Activated T-helper 9 cell treated with anti-CD3 and anti-CD28 coated beads, Interleukin-2, amount 50 U/mL, for 16 hours (primary cell): Measurements from ENCODE around the gene CRY2.

Experiments used
- DNase-seq: peaks from one replicate; pipeline ENCODE4 v3.0.0-alpha.2; 2020; ENCODE audit warnings: low read depth

CRY2 gene

DNA sequence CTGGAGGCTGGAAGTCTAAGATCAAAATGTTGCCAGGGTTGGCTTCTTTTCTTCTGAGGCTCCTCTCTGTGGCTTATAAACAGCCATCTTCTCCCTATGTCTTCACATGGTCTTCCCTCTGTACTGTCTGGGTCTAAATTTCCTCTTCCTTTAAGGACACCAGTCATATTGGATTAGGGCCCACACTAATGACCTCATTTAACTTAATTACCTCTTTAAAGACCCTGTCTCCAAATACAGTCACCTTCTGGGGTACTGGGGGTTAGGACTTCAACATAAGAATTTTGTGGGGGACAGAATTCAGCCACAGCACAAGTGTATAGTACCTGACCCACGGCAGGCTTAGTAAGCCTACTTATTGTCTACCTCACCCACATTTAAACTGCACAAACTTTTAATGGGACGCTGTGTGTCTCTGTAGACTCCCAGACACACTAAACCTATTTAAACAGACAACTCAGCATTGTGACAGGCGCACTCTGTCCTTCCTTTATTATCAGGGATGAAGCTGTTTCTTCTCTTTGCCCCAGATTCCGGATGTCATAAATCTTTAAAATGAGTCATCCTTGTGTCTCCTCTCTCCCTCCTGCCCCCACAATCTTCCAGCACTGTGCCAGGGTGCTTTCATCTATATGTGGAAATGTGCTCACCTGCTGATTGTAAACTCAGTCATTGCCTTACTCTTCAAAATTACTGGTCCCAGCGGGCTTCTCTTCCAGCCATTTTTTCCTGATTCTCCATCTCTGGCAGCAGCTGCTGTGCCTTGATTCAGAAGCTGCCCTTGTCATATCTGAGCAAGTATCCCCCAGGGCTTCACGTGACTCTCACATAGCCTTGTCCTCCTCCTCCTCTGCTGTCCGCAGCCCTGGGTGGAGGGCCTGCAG is 32.8 kb downstream of the CRY2 start:
- DNase-seq, result no peak

DNA sequence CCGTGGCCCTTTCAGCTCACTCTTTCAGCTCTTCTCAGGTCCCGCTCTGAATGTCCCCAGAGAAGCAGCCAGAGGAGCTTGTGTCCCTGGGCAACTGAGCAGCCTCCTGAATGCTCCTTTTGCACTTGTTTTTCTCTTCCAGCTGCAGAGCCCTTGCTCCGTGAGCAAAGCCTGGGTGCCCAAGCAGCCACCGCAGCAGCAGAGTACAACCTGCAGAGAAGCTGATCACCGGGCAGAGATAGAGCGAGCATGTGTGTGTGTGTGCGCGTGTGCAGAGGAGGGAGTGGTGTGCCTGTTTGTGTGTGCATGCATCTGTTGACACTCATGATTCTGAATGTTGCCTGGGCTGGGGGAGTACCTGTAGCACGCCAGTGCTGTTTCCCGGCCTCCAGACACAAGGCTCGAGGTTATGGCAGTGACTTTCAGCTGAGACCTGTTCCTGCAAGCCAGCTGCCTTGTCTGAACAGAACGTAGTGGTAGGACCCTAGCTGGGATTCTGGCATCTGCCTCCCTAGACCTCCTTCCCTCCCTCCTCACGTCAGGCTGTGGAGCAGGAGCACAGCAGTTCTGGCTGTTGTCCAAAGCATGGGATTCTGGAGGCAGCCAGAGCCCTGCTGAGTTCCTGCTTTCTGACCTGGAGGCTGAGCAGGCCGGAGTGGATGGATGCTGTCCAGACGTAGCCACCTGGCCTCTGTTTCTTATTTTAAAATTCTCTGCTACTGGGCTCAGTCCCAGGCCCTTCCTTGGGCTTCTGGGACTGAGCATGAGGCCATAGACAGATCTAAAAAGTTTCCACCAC is 33.7 kb downstream of the CRY2 start:
- no peak for DNase-seq

DNA sequence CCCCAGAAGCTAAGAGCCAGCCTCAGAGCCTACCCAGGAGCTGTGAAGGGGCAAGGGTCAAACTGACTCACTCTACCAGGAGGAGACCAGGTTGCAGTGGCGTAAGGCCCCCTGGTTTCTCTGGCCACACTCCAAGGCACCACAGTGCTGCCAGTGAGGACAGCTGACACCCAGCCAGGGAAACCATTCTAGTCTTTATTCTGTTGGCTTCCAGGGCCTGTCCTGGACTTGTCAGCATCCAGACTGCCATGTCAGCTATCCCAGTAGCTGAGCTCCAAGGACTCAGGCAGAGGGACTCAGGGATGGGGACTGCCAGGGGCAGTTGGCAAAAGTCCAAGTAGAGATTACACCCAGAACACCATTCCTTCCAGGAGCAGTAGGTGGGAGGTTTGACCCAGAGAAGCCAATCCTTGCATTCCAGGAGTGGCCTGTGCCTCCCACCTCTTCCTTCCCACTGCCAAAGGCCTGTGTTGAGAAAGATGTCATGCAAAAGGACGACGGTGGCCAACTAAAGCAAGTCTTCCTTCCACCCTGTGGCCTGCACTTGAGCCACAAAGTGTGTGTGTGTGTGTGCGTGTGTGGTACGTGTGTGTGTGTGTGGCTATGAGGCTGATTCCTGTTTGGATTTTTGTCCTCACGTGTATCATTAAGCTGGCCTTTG is 34.6 kb downstream of the CRY2 start:
- no peak for DNase-seq

DNA sequence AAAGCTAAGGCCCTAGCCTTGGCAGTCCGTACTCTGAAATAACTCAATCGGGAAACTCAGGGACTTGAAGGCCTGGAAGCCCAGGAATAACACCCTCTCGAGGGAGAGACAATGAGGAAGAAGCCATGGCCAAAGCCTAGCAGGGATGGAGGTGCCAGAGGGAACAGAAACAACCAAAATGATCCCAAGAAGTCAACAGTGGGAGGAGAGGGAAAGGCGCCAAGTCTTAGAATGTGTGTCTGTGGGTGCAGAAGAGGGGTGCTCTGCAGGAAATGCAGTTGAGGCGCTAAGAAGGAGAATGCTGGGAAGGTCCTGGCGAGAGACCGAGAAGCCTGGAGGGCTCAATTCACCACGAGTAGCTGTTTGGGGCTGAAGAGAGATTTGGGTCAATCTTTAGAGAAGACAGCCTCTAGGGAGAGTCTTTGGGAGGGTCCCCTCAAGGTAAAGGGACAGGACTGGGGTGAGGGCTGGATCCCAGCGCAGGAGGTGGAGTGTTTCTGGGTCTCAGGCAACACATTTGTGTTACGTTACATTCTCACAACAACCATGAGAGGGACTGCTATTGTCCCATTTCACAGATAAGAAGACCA is 37.4 kb downstream of the CRY2 start:
- no peak for DNase-seq

DNA sequence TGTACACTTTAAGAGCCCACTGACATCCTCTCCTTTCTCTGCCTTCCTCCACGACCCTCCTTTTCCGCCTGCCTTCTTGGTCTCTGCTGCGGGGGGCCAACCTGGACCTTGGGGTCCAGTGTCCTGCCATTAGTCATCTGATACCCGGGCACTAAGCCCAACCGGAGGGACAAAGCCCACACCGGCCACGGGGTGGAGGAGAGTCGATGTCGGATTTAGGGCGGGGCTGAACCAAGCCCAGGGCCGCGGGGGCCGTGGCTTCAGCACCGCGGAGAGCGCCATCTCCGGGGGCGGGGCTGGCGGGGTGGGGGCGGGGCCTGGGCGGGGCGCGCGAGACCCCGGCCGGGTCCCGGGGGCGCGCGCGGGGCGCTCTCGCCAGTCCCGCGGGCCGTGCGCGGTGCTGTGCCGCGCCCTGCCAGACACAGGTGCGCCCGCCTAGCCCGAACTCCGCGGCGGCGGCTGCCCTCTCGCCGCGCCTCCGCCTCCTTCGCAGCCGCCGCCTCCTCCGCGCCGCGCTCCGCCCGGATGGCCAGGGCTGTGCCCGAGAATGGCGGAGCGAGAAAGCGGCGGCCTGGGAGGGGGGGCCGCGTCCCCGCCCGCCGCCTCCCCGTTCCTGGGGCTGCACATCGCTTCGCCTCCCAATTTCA is 38.1 kb downstream of the CRY2 start, which contains the start of gene MAPK8IP1:
Gene MAPK8IP1, plus strand, starts transcription at position 378 of the 647 bp plus-strand sequence. Its CDS starts 170 bp downstream, at position 548.
- DNase-seq, result peak; percentile 35

DNA sequence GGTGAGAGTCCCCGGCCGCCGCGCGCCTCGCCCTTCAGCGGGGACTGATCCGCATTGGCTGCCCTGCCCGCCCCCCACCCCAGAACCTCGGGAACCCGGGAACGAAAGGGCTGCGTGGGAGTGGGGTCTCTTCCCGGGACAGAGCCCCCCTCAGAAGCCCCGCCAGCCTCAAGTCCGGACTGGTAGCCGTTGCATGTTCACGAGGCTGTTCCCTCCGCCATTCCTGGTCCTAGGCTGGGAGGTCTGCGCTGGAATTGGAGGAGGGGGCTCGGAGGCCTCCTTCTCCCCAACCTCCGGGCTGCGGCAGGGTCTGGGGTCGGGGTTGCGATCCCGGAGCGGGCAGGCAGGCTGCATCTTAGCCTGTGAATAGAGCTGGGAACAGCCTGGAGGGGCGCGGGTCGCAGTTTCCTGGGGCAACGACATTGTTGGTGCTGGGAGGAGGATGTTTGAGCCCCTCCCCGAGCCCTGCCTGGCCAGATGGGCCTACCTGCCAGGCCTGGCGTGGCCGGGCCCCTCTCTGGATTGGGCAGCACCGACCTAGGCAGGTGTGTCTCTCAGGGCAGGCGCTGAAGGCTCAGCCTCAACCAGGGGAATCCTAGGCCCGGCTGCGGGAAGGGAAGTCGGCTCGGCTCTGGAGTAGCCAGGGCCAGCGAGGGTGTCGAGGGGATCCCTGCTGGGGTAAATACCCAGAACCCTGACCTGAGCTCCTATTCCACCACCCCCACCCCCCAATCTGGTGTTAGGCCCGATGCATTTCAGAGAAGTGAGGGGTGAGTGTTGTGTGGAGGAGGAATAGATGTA is 38.8 kb downstream of the CRY2 start:
- no peak for DNase-seq

DNA sequence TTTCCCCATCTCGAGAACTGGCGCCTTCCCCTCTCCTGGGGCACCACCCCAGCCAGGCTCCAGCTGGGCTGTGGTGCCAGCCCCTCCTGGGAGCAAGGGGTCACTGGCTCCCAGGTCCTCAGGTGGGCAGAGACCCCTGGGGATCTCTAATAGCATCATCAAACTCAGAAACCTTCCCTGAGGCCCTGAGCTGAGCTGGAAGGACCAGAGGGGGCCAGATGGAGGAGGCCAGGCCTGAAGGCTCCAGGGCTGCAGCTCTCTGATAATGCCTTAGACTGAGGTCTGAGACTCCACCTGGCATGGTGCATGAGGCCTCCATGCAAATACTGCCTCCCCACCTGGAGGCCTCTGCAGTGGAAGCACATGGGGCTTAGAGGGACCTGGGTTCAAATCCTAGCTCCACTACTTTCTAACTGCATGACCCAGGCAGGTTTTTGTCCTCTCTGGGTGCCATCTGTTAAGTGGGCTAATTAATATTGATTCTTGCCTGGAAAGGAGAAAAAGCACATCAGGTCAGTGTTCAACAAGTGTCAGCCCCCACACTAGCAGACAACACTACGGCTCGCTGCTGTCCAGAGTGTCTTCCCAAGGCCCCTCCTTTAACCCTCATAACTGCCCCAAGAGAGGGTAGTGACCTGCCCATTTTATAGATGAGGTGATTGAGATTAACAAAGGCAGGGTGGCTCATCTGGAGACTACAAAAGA is 39.7 kb downstream of the CRY2 start:
- DNase-seq, result no peak

DNA sequence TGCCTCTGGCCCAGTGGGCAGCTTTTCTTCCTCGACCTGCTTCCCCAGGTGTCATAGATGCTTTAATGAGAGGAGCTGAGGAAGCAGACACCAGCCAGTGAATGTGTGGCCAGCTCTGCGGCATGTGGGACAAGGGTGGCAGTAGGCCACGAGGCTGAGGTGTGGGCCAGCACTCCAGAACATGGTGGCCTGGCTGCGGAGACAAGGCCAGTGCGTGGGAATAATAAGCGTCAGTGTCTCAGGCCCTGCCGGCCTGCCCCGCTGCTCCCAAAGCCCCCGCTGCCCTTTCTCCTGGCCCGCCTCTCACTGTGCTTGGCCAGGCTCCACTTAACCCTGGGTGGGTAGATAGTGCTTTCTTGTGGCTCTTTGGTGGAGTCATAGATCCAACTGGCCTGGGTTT is 40.3 kb downstream of the CRY2 start:
- DNase-seq, result no peak

DNA sequence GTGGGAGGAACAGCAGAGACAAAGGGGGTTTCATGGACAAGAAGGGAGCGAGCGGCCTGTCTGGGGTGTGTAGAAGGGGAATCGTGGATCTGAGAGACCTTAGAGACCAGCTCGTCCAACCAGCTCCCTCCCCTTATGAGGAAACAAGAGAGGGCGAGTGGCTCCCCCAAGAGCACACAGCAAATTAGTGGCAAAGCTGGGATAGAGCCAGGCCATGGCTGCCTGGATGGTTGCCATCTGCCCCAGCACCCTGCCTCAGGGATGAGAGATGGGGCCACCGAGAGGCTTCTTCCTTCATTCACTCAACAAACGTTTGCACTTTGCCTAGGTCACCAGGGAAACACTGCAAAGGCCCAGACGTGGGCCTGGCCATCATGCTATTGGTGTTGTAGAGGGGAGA is 42.3 kb downstream of the CRY2 start:
- no peak for DNase-seq

DNA sequence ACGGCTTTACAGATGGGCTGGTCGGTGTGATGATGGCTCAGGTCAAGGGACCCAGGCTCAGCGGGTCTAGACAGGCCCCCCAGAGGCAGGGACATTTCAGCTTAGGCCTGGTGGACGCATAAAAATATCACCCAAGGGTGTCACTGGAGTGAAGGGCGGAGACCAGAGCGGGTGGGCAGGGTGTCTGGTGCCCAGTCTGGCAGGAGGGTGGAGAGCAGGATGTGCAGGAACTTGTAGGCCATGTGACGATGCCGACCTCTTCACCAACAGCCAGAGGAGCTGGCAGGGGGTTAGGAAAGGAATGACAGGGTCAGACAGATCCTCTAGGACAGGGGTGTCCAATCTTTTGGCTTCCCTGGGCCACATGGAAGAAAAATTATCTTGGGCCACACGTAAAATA is 42.7 kb downstream of the CRY2 start:
- DNase-seq, result no peak

DNA sequence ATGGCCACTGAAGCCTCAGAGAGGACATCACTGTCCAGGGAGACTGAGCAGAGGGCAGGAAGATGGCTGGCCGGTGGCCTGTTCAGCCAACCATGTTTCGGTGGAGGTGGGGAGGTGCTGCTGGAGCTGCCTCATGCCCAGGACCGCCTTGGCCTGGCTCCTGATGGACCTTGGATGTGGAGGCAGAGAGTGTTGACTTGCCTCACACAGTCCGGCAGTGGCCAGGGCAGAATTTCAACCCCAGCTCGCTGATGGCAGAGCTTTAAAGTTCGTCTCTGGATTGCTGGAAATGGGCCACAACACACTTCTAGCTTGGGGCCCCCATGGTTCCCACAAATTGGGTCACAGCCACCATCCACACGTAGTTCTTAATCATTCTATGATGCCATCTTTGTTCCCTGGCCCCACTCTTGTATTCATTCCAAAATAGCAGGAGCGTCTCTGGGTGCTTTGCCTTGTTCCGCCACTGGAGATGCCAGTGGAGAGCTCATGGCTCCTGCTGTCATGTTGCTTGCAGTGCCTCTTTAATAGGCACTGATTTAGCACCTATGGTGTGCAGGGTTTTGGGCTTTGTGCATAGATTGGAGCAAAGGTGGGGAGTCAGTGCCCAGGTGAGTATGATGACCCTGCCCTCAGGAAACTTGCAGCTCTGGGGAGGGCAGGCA is 43.7 kb downstream of the CRY2 start:
- no peak for DNase-seq

DNA sequence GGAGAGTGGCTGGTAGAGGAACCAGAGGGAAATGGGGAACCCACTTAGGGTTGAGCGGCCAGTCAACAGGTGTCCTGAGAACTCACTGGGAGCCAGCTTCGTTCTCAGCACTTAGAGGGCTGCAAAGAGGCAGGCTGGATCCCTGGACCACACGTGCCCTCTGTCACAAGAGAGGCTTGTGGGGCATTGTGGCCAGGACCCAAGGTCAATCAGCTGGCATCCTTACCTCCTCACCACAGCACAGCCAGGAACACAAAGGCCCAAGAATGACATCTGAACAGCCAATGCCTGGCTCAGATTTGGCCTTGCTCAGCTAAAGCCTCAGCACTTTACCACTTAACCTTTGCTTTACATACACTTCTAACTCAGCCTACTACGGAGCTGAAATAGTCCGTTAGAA is 45.6 kb downstream of the CRY2 start:
- DNase-seq, result no peak

DNA sequence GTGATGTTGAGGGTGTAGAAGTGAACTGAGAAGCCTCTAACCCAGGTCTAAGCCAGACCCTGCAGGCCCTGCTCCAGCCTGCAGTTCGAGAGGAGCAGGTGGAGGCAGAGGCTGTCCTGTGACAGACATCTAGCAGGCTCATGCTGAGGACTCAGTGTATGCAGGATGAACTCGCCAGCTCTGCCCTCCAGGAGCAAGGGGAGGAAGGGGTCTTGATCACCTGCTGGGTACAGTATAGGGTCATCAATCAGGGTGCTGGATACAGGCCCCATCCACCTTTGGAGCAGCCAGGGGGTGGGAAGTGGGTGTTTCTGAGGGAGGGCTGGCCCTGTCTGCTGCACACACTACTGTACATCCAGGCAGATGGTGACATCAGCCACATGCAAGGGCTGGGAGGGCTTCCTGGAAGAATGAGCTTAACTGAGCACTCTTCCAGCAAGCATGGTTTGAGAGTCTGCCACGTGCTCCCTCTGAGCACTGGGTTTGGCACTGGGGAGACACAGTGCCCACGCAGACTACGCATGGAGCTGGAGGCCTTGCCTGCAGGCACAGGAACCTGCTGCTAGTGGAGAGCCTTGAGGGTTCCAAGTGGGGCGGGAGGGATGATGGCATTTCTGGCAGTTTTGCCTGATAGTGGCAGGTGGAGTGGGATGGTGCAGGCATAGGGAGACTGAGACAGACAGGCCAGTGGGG is 47.4 kb downstream of the CRY2 start:
- no peak for DNase-seq

DNA sequence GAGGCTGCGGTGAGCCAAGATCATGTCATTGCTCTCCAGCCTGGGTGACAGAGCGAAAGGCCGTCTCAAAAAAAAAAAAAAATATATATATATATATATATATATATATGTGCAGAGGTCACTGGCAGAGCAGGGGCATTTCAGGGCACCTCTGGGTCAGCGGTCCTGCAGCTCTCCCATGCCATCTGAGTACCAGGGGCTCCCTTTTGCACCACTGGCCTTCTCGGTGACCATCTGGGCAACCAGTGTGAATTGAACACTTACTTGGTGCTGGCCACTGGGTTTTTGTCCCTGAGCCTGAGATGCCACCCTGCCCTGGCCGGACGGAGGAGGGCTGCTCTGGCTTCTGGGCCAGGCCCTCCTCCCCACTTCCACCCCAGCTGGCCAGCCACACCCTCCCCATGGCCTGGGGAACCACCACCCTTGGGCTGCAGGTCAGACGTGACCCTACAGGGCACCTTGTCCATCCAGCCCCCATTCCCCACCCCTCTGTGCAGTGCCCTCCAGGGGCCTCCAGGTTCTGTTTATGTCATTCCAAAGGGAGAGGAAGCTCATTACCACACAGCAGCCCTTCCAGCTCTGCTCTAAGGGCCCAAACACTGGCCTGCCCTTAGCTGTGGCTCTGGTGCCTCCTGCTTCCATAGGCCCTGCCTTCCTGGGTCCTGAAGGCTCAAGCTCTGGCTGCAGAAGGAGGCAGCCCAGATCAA is 48.4 kb downstream of the CRY2 start:
- no peak for DNase-seq

DNA sequence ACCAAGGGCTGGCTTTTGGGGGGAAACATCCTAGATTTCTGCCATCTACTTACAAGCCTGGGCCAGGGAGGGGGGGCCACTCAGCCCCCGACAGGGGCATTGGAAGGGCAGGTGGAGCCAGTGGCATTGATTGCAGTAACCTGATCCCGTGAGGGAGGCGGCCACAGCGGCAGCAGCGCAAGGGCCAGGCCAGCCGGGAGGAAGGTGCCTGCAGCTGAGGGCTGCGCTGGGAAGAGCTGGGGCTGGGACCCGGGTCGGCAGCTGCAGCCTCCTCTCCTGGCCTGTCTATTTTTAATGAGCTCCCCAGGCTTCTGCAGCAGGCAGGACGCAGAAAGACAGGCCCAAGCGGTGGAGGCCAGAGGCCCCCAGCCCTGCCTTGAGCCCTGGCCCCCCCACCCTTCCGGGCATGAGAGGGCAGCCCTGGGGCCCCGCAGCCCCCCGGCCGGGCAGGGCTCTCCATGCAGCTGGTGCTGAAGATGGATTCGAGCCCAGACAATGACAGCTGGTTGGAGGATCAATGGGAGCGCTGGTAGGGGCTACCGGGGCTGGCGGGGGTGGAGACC is 49.2 kb downstream of the CRY2 start:
- no peak for DNase-seq

DNA sequence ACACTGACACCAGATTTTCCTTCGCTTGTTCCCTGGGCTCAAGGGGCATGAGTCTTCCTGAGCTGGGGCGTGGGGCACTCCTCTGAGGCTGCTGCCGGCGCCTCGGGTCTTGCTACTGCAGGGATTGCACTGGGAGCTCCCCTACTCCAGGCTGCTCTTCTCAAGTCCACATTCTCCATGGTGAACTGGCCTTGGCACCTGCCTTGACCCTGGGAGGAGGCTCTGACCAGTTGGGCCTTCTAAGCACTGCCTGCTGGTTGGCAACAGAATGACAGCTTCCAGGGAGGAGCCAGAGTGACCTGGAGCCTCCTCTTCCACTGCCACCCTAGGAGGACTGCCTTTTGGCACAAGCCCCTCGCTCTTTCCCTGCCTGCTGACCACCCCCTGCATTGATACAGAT is 50.3 kb downstream of the CRY2 start:
- no peak for DNase-seq

DNA sequence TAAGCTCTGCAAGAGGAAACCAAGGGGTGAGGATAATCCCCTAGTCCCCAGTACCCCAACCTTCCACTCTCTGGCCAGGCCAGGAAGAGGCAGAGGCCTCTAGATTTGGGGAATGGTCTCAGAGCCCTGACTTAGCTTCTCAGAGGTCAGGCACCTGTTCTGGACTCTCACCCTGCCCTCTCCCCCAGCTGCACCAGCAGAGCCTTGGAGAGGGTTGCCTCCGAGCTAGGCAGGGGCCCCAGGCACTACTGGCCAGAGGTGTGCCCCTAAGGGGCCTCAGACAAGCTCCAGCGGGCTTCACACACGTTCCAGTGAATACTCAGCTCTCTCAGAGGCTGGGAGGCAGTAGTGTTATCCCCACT is 51.8 kb downstream of the CRY2 start:
- no peak for DNase-seq
